HG02973 (cell line): Measurements from ENCODE around the gene TCF4.

ENCODE experiments used
- ATAC-seq: cut with Tn5 transposase; IDR thresholded peaks from one replicate; pipeline ENCODE4 v1.9.1; 2021; ENCODE audit warnings: moderate library complexity; ENCODE audit not compliant: unreplicated experiment

Gene TCF4

DNA sequence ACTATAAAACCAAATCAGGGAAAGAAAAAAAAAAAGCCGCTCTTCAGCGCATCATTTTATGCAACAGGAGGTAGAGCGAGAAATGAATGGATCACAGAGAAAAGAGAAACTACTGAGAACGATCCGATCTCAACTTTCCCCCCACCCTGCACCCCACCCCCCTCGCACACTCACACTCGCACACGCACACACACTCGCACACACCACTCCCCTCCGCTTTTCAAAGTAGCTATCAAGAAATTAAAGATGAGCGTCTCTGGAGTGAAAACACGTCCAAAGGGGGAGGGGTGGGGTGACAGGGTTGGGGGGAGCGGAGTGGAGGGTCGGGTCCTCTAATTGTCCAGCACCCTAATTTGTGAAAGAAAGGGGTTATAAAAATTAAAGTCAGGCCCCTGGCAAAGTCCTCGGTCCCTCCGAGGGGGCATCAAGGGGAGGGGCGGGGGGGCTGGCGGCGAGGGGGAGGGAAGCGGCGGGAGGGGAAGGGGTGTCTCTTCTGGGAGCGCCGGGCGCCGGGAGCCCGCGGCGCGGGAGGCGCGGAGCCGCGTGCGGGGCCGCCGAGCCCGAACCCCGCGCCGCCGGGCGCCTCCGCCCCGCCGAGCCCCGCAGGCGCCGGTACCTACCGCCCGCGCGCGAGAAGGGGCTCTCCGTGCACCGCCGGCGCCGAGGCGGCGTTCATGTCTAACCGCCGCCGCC is 428 bp downstream of the TCF4 start:
- ATAC-seq, result no peak

GRCh38 chr18:55585920-55586561 is 2.0 kb downstream of the TCF4 start:
- ATAC-seq, result no peak

GRCh38 chr18:55585065-55585919 is 2.7 kb downstream of the TCF4 start:
- no peak for ATAC-seq

GRCh38 chr18:55584201-55584600 is 3.8 kb downstream of the TCF4 start:
- ATAC-seq, result no peak

DNA sequence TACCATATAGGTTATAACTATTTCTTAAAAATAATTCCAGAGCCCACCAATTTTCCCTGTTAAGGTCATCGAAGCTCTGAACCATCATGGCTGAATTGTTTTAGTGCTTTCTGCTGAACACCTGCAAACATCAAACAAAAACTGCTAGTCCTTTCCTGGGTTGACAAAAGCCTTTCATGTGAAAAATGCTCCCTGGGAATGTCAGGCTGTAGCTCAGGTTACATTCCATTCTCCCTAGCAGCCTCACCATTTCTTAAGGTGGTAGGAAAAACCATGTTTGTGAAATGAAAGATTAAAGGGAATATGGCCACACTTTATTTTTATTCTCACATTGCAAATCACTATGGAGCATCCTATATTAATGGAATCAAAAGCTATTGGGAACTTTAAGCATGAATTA is 5.7 kb downstream of the TCF4 start:
- no peak for ATAC-seq

GRCh38 chr18:55579501-55580270 is 8.3 kb downstream of the TCF4 start:
- no peak for ATAC-seq

- no peak for ATAC-seq
Measured at GRCh38 chr18:55577812-55578539, 10.0 kb downstream of the TCF4 start.

GRCh38 chr18:55576001-55576400 is 12.0 kb downstream of the TCF4 start:
- no peak for ATAC-seq

DNA sequence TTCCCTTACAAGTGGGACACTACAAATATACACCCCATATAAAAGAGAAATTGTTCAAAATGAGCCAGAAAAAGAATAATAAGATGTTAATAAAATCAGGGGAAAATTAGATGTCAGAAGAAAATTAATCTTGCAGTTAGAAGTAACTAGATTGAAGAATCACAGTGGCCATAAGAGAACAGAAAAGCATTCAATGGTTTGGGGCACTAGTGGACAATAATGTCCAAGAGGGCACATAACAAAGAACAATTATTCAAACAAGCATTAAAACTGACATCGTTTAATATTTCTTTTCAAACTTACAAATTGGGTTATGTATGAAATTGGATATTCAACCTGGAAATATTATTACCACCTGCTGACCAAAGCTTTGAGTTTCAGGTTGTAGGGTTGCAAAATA is 12.9 kb downstream of the TCF4 start:
- no peak for ATAC-seq

DNA sequence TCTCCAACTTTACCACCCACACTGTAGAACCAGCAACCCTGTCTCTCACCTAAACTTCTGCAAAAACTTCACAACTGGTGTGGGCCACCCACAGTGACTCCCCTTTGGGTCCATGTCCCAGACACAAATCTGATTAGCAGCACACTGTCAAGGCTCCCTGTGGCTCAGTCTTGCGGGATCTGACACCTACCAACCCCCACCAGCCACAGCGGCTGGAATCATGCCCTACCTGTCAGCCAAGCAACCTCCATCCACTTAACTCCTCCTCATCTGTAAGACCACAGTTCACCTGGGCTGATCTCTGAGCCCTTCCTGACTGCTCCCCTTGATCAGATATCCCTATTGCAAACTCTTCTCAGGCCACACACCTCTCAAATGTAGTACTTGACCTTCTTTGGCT is 14.6 kb downstream of the TCF4 start:
- no peak for ATAC-seq

DNA sequence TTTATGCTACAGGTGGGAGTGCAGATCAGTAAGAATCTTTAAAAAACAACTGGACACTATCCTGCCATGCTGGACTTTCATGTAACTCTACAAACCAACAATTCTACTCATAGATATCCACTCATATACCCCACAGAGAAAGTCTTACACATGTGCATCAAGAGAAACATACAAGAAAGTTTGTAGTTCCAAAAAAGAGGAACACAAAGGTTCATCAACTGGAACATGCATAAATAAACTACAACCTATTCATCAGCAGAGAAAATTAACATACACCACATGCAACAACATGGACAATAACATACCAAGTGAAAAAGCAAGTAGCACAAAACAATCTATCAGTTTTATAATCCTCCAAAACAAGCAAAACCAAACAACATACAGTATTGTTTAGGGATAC is 17.0 kb downstream of the TCF4 start:
- no peak for ATAC-seq

GRCh38 chr18:55566456-55566935 is 21.5 kb downstream of the TCF4 start:
- no peak for ATAC-seq

DNA sequence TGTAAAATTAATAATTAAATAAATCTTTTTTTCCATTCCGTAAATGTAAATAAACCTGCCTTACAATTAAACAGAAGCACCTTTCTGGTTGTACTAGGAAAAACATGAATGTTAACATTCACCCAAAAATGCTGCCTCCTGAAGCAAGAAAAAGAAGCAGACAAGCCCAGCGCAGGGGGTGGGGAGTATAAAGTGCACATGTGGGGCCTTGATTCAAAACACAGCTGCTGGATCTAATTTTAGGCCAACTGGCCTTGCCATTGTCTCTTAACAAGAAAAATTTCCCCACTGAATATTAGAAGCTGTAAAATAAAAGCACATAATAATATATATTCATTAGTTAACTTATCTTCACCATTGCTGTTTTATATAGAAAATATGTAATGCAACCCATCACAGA is 28.3 kb downstream of the TCF4 start:
- ATAC-seq, result no peak

GRCh38 chr18:55557211-55557610 is 30.8 kb downstream of the TCF4 start:
- no peak for ATAC-seq

GRCh38 chr18:55555395-55556027 is 32.5 kb downstream of the TCF4 start:
- no peak for ATAC-seq

GRCh38 chr18:55552526-55553189 is 35.3 kb downstream of the TCF4 start:
- no peak for ATAC-seq

- ATAC-seq, result no peak
Measured at GRCh38 chr18:55551227-55551626, 36.8 kb downstream of the TCF4 start.

- no peak for ATAC-seq
Measured at GRCh38 chr18:55550471-55550870, 37.5 kb downstream of the TCF4 start.

GRCh38 chr18:55549474-55550104 is 38.4 kb downstream of the TCF4 start:
- ATAC-seq, result no peak
